Right ventricle myocardium inferior (tissue), 1 donor: ENCODE measurements around the gene TNS2. TPM values are rescaled to one million over a fixed set of nuclear protein-coding genes. Genes with fewer than 3 reads are reported as not detected.

Experiments used
- ATAC-seq: fragments of 200-7000 bp; cut with Tn5 transposase; one replicate; pipeline ENCODE4 v1.9.1; 2020; ENCODE audit warnings: mild to moderate bottlenecking, moderate library complexity
- DNase-seq: peaks from one replicate; pipeline ENCODE4 v3.0.0; 2021; ENCODE audit errors: missing footprints
- intact Hi-C: fragments of 100-400 bp; cut with DNase I; formaldehyde crosslinking; loops from one replicate; pipeline ENCODE4 v1.11.0; 2022
- total RNA-seq: library from RNA; stranded (reverse); fragmentation: NEBNext Ultra II Directional; extraction: Animal tissue kit (Norgen Biotek cat#: 25700); gene quantifications from one replicate; pipeline ENCODE4 v1.2.1, GENCODE V29; 2021
- donor health status: DM: no; HTN: yes; CAD: no; lungs with severe emphysema.

The TNS2 gene
- total RNA-seq, 1 donor from 2014 or later: 122 TPM

- ATAC-seq (peak; percentile 3), DNase-seq (peak; percentile 73)
- intact Hi-C loops: no loop called here
Measured at GRCh38 chr12:53053218-53054111, 3.6 kb downstream of the TNS2 start.

GRCh38 chr12:53054112-53054878 lies 4.4 kb downstream of the TNS2 start:
- peak; percentile 97 for DNase-seq
- intact Hi-C loops: no loop called here

DNA sequence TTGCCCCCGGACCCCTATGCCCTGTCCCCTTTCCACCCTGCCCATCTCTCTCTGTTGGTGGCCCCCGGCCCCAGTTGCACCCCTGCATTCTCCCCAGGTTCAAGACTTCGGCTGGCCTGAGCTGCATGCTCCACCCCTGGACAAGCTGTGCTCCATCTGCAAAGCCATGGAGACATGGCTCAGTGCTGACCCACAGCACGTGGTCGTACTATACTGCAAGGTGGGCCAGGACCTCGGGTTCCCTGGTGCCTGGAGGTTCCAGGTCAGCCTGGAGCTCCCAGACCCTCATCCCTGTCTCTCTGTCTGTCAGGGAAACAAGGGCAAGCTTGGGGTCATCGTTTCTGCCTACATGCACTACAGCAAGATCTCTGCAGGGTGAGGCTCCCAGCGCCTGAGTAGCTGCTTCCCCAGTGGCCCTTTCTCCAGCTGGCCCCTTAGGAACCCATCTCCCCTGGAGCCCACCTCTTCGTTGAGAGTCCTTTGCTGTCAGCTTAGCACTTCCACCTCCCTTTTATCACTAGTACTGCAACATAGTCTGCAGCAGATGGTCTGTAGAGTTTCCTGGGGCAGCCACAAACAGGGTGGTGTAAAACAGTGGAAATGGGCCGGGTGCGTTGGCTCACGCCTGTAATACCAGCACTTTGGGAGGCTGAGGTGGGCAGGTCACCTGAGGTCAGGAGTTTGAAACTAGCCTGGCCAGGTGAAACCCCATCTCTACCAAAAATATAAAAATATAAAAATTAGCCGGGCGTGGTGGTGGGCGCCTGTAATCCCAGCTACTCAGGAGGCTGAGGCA lies 5.8 kb downstream of the TNS2 start:
- intact Hi-C loops: no loop called here
- ATAC-seq (no peak), DNase-seq (no peak)

More at GRCh38 chr12:53054112-53054878, 4.4 kb downstream of the TNS2 start:
- peak; percentile 61 for ATAC-seq

- DNase-seq (no peak), ATAC-seq (no peak)
- intact Hi-C loops: no loop called here
Measured at GRCh38 chr12:53056296-53056695, 6.4 kb downstream of the TNS2 start.

DNA sequence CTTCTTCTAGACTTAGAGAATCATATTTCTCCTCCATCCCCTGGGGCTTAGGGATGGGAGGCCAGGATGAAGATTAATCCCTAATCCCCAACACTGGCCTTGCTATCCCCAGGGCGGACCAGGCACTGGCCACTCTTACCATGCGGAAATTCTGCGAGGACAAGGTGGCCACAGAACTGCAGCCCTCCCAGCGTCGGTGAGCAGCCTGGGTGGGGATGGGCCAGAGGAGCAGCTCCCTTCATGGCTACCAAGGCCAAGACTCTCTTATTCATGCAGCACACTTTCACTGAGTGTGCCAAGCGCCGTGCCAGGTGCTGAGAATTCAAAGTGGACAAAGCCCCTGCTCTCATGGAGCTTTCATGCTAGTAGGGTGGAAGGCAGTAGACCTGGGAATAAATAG lies 7.0 kb downstream of the TNS2 start:
- DNase-seq: no peak
- no peak for ATAC-seq
- intact Hi-C loops: no loop called here

DNA sequence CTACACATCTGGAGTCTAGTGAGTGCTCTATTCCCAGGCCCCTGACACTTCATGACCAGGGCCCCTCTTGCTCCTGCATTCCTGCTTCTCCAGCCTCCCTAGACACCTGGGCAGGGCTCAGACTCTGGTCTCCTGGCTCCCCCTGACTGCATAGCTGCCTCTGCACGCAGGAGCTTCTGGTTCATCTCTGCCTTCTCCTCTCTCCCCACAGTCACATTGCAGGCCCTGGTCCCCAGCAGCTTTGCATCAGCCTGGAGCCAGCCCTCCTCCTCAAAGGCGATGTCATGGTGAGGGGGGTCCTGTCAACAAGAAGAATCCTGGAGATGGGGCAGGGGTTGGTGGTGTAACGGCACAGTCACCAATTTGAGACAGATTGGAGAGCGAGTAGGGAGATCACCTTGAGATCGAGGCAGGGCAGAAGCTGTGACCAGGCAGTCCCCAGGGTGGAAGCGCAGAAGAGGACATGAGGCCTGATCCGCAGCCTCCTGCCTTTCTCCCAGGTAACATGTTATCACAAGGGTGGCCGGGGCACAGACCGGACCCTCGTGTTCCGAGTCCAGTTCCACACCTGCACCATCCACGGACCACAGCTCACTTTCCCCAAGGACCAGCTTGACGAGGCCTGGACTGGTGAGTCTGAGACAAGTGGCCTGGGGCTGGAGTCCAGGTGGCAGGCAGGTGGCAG lies 8.1 kb downstream of the TNS2 start:
- ATAC-seq: no peak
- intact Hi-C loops: no loop called here

GRCh38 chr12:53058674-53059433 lies 9.0 kb downstream of the TNS2 start:
- intact Hi-C loops: no loop called here
- no peak for ATAC-seq
- no peak for DNase-seq

More for the DNA sequence above, 8.1 kb downstream of the TNS2 start:
- DNase-seq: no peak

DNA sequence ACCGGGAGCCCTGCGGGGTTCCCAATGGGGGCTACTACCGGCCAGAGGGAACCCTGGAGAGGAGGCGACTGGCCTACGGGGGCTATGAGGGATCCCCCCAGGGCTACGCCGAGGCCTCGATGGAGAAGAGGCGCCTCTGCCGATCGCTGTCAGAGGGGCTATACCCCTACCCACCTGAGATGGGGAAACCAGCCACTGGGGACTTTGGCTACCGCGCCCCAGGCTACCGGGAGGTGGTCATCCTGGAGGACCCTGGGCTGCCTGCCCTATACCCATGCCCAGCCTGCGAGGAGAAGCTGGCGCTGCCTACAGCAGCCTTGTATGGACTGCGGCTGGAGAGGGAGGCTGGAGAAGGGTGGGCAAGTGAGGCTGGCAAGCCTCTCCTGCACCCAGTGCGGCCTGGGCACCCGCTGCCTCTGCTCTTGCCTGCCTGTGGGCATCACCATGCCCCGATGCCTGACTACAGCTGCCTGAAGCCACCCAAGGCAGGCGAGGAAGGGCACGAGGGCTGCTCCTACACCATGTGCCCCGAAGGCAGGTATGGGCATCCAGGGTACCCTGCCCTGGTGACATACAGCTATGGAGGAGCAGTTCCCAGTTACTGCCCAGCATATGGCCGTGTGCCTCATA lies 9.7 kb downstream of the TNS2 start:
- intact Hi-C loops: no loop called here
- ATAC-seq: no peak
- no peak for DNase-seq

DNA sequence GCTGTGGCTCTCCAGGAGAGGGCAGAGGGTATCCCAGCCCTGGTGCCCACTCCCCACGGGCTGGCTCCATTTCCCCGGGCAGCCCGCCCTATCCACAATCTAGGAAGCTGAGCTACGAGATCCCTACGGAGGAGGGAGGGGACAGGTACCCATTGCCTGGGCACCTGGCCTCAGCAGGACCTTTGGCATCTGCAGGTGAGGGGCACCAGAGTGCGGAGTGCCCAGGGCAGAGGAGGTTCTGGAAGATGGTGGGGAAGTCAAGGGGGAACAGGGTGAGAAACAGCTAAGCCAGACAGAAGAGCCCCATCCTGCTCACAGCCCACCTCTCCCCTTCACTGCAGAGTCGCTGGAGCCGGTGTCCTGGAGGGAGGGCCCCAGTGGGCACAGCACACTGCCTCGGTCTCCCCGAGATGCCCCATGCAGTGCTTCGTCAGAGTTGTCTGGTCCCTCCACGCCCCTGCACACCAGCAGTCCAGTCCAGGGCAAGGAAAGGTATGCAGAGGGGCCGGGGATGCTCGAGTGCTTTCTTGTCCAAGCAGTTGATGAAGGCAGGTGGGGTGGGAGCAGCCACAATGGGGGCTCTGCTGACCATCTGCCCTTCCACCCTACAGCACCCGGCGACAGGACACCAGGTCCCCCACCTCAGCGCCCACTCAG lies 10.3 kb downstream of the TNS2 start:
- intact Hi-C loops: no loop called here
- no peak for DNase-seq
- no peak for ATAC-seq

DNA sequence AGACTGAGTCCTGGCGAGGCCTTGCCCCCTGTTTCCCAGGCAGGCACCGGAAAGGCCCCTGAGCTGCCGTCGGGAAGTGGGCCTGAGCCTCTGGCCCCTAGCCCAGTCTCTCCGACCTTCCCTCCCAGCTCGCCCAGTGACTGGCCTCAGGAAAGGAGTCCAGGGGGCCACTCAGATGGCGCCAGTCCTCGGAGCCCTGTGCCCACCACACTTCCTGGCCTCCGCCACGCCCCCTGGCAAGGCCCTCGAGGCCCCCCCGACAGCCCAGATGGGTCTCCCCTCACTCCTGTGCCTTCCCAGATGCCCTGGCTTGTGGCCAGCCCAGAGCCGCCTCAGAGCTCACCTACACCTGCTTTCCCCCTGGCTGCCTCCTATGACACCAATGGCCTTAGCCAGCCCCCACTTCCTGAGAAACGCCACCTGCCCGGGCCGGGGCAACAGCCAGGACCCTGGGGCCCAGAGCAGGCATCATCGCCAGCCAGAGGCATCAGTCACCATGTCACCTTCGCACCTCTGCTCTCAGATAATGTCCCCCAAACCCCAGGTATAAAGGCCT lies 10.9 kb downstream of the TNS2 start:
- no peak for DNase-seq
- no peak for ATAC-seq
- intact Hi-C loops: no loop called here

DNA sequence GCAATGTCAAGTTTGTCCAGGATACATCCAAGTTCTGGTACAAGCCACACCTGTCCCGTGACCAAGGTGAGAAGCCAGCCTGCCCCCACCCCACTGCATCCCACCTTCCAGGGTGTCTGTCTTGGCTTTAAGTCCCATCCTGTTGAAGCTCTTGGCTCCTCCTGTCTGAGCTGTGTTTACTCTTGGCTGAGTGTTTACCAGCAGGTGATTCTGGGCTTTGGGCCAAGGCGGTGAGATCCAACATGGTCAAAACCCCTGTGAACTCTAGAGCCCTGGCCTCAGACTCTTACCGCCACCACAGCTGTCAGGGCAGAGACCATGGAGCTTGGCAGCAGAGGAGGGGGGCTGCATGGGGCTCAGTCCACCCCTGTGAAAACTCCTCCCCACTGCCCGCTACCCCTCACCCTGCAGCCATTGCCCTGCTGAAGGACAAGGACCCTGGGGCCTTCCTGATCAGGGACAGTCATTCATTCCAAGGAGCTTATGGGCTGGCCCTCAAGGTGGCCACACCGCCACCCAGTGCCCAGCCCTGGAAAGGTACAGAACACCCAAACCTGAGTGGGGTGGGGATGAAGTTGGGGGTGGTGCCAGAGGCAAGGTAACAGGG lies 11.6 kb downstream of the TNS2 start:
- ATAC-seq (no peak), DNase-seq (no peak)
- intact Hi-C loops: no loop called here

DNA sequence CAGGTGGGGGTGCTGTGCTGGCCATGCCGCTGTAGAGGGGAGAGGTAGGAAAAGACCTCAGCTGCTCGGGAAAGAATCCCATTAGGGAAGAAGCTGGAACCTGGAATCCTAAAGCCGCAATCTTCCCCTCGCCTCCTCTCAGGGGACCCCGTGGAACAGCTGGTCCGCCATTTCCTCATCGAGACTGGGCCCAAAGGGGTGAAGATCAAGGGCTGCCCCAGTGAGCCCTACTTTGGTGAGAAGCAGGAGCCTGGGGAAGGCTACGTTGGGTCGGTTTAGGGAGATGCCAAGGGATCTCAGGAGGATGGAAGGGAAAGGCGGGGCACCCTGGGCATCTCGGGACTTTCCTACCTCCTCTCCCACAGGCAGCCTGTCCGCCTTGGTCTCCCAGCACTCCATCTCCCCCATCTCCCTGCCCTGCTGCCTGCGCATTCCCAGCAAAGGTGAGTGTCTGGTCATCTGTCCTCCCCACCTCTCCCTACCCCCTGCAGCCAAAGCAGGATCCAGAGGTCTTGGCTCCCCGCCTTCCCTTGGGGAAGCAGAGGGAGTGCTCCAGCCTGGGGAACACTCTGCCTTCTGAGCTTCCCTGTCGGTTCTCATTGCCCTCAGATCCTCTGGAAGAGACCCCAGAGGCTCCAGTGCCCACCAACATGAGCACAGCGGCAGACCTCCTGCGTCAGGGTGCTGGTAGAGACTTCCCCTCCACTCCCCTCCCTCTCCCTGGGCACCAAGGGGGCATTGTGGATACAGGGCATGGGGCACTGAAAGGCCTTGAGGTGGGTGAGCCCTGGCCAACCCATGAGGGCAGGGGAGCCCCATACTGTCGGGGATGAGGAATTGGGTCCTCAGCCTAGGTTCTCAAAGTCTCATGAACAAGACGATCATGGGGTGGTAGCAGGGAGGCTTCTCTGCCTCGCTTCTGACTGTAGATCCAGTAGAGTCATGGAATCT lies 12.4 kb downstream of the TNS2 start:
- DNase-seq (no peak), ATAC-seq (no peak)
- intact Hi-C loops: no loop called here

GRCh38 chr12:53062977-53063707 lies 13.3 kb downstream of the TNS2 start:
- ATAC-seq: no peak
- intact Hi-C loops: loop anchor here (1.0 kb wide), 1 partner anchor 11 kb away; no protein-coding TSS in a partner anchor
- no peak for DNase-seq
